Peyer's patch (tissue), 4 donors: ENCODE measurements around the gene PPP6R3. TPM values are rescaled to one million over a fixed set of nuclear protein-coding genes. Genes with fewer than 3 reads are reported as not detected.

Experiments used
- DNase-seq, 3 donors: peaks; one replicate each; pipeline ENCODE4 v3.0.0-alpha.2; 2017 to 2019
- H3K27ac ChIP-seq, 4 donors: fragments of 200-600 bp; sonication (generic); one replicate each; pipeline ENCODE4 v1.5.1; 2016 to 2019
- H3K27me3 ChIP-seq, 2 donors: fragments of 200-600 bp; sonication (generic); one replicate each; pipeline ENCODE4 v1.5.1; 2019
- H3K36me3 ChIP-seq, 3 donors: fragments of 200-600 bp; sonication (generic); one replicate each; pipeline ENCODE4 v1.5.1; 2016 to 2019
- H3K4me1 ChIP-seq, 4 donors: fragments of 200-600 bp; sonication (generic); one replicate each; pipeline ENCODE4 v1.5.1; 2016 to 2019
- H3K4me3 ChIP-seq, 4 donors: fragments of 200-600 bp; sonication (generic); 1 replicate in 3 of 4; 2 replicates in 1 of 4; pipeline ENCODE4 v1.5.1; 2016 to 2019; ENCODE audit warnings: mild to moderate bottlenecking in 1 of 4
- H3K9me3 ChIP-seq, 4 donors: fragments of 200-600 bp; sonication (generic); one replicate each; pipeline ENCODE4 v1.5.1; 2016 to 2019; ENCODE audit warnings: mild to moderate bottlenecking in 1 of 4
- POLR2A ChIP-seq, 2 donors: fragments of 450-650 bp; IDR thresholded peaks; one replicate each; pipeline ENCODE4 v1.5.1; 2017; ENCODE audit warnings: antibody characterized with exemption in 2 of 2, mild to moderate bottlenecking in 2 of 2, moderate library complexity in 2 of 2
- total RNA-seq, 4 donors: library from RNA; depleted of rRNA; stranded (reverse); fragments of >200 nt; gene quantifications; one replicate each; pipeline ENCODE4 v1.1.0, GENCODE V29; 2016
- TF ChIP-seq, protein P1 (sequence below), 6 experiments: fragments of 450-650 bp in 4 of 6; fragments of 200-600 bp in 2 of 6; sonication (generic) in 1 of 6; IDR thresholded peaks; one replicate each; pipeline ENCODE4 v1.5.1; 2017 to 2019; ENCODE audit warnings: antibody characterized with exemption in 6 of 6, mild to moderate bottlenecking in 3 of 6, moderate library complexity in 1 of 6

PPP6R3 gene
- total RNA-seq, 4 donors from 2014 or later, result 130 to 282 (median 156) TPM

DNA sequence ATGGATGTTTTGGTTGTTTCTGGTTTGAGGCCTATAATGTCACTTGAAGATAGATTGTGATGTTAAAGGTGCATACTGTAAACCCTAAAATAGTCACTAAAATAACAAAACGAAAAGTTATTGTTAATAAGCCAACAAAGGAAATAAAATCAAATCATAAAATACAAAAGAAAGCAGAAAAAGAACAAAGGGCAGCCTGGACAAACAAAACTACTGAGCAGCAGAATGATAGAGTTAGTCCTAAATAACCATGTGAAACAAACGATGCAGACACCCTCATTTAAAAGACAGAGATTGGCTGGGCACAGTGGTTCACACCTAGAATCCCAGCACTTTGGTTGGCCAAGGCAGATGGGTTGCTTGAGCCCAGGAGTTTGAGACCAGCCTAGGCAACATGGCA is 132.9 kb downstream of the PPP6R3 start:
- TF ChIP-seq, protein P1, sequence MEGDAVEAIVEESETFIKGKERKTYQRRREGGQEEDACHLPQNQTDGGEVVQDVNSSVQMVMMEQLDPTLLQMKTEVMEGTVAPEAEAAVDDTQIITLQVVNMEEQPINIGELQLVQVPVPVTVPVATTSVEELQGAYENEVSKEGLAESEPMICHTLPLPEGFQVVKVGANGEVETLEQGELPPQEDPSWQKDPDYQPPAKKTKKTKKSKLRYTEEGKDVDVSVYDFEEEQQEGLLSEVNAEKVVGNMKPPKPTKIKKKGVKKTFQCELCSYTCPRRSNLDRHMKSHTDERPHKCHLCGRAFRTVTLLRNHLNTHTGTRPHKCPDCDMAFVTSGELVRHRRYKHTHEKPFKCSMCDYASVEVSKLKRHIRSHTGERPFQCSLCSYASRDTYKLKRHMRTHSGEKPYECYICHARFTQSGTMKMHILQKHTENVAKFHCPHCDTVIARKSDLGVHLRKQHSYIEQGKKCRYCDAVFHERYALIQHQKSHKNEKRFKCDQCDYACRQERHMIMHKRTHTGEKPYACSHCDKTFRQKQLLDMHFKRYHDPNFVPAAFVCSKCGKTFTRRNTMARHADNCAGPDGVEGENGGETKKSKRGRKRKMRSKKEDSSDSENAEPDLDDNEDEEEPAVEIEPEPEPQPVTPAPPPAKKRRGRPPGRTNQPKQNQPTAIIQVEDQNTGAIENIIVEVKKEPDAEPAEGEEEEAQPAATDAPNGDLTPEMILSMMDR (IDR thresholded peaks at IDR 0.05), result no peak
- no peak for TF ChIP-seq POLR2A (IDR thresholded peaks at IDR 0.05)
- H3K27ac ChIP-seq, result no peak overlapping the region
- H3K4me1 ChIP-seq, result no peaks in the 10 kb centered on the region
- DNase-seq, result no peak
- H3K4me3 ChIP-seq, result no peak overlapping the region
- H3K36me3 ChIP-seq, result peaks cover 0 to 96% (median 0%) of the 10 kb centered on the region in 3 donors
- H3K9me3 ChIP-seq, result no peaks in the 10 kb centered on the region
- no peaks in the 10 kb centered on the region for H3K27me3 ChIP-seq

DNA sequence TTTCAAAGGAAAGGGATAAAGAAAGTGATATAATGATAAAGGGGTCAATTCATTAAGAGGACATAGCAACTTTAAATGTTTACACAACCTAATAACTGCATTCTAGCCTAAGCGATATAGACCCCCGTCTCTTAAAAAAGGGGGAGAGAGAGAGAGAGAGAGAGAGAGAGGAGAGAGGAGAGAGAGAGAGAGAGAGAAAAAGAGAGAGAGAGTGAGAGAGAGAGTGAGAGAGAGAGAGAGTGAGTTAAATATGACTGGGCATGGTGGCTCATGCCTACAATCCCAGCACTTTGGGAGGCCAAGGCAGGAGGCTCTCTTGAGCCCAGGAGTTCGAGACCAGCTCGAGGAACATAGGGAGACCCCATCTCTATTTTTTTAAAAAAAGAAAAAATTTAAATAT is 133.6 kb downstream of the PPP6R3 start:
- H3K36me3 ChIP-seq, result peaks cover 0 to 96% (median 0%) of the 10 kb centered on the region in 3 donors

DNA sequence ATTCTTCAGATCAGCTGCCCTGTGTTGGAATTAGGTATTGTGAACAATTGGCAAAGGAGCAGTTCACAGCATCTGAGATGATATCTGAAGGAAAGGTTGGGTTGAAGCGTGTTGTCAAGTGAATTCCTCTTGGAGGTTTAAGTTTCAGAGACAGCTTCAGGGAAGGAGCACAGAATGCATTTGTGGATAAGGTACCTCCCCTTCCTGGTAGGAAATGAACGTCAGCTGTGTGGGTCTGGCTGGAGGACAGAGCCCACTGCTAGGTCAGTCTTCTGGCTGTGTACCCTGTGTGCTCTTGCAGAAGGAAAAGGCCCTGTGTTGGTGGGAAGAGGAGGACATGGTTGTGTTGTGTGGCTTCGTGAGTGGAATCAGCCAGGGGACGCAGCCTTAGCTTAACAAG is 135.7 kb downstream of the PPP6R3 start:
- Histone ChIP-seq H3K4me1 (no peaks in the 10 kb centered on the region), H3K27ac (no peak overlapping the region), H3K36me3 (peaks cover 0 to 96% (median 0%) of the 10 kb centered on the region in 3 donors), H3K9me3 (no peaks in the 10 kb centered on the region), H3K27me3 (no peaks in the 10 kb centered on the region), H3K4me3 (no peak overlapping the region)
- DNase-seq, result no peak
- TF ChIP-seq POLR2A (IDR thresholded peaks at IDR 0.05), result no peak
- TF ChIP-seq, protein P1 (IDR thresholded peaks at IDR 0.05), result no peak

More for the DNA sequence above, 133.6 kb downstream of the PPP6R3 start:
- Histone ChIP-seq H3K27me3 (no peaks in the 10 kb centered on the region), H3K4me3 (no peak overlapping the region), H3K27ac (no peak overlapping the region), H3K4me1 (no peaks in the 10 kb centered on the region), H3K9me3 (no peaks in the 10 kb centered on the region)
- DNase-seq, result no peak
- no peak for TF ChIP-seq POLR2A (IDR thresholded peaks at IDR 0.05)
- TF ChIP-seq, protein P1 (IDR thresholded peaks at IDR 0.05), result no peak

DNA sequence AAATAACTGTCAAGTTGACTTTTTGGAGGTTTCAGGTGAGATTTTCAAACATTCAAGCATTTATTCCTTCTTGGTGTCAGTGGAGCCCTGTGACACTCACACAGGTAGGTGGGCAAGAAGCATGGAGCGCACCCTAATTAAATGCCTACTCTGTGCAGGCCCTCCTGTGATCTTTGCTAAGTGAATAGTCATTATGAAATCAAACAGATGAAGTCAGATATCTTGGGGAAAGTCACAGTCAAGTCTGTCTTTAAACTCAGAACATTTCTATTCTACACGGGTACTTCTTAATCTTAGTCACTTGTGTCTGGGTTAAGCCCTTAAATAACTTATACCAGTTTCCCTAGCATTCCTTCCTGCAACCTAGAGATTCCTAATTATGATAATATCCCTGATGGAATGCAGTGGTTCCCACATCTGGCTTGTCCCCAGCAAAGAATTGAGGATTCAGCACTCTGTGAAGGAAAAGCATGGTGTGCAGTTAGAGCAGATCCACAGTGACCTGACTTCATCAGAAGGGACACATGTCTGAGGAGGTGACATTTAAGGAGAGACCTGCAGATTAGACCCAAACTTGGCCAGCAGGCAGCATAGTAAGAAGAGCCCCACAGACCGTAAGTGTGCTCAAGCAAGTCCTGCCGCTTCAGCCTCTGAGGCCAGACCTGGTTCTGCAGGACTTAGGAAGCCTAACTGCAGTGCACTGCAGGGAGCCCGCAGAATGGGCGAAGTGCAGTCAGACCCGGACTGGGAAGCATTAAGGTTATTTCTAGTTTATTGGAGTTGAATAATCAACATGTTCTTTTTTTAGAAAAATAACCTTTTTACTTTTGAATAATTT is 138.5 kb downstream of the PPP6R3 start:
- Histone ChIP-seq H3K27ac (no peak overlapping the region), H3K9me3 (no peaks in the 10 kb centered on the region), H3K4me1 (no peaks in the 10 kb centered on the region), H3K27me3 (no peaks in the 10 kb centered on the region), H3K36me3 (peaks cover 0 to 96% (median 0%) of the 10 kb centered on the region in 3 donors), H3K4me3 (no peak overlapping the region)
- no peak for DNase-seq
- TF ChIP-seq POLR2A (IDR thresholded peaks at IDR 0.05), result no peak
- TF ChIP-seq, protein P1 (IDR thresholded peaks at IDR 0.05), result no peak

DNA sequence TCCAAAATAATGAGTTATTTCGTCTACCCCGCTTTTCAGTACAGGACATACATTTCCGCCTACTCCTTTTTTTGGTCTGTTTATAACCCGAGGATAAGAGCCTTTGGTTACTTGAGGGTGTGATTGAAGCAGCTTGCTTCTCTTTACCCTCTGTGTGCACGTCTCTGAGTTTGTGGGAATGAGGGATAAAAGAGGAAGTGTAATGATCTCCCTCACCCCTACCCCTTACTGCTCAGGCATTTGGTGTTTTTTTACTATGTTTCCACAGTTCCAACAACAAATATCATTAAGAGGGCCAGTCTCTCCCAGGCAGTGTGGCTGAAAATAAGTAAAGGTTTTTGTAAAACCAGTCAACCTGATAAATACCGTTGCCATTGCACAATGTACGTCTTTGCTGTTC is 140.6 kb downstream of the PPP6R3 start:
- Histone ChIP-seq H3K27ac (no peak overlapping the region), H3K27me3 (no peaks in the 10 kb centered on the region), H3K36me3 (peaks cover 0 to 99% (median 0%) of the 10 kb centered on the region in 3 donors), H3K4me1 (no peaks in the 10 kb centered on the region), H3K9me3 (no peaks in the 10 kb centered on the region), H3K4me3 (no peak overlapping the region)
- DNase-seq, result no peak
- TF ChIP-seq, protein P1 (IDR thresholded peaks at IDR 0.05), result no peak
- TF ChIP-seq POLR2A (IDR thresholded peaks at IDR 0.05), result no peak
